ENCODE results near the gene HOXB8.

Gene HOXB8

GRCh38 chr17:48596000-48596734, 18.9 kb downstream of the HOXB8 start:
- FAIRE-seq, result no peak

GRCh38 chr17:48595278-48595999, 19.7 kb downstream of the HOXB8 start:
- no peak for FAIRE-seq

- FAIRE-seq, result no peak
Measured at GRCh38 chr17:48594538-48595277, 20.4 kb downstream of the HOXB8 start.

- FAIRE-seq, result no peak
Measured at GRCh38 chr17:48593840-48594537, 21.1 kb downstream of the HOXB8 start.

GRCh38 chr17:48593126-48593829, 21.8 kb downstream of the HOXB8 start, which contains the start of gene HOXB5:
Gene HOXB5, minus strand, starts transcription at chr17:48593779. Its CDS starts 97 bp downstream, at chr17:48593682.
- FAIRE-seq, result no peak

GRCh38 chr17:48592577-48592976, 22.5 kb downstream of the HOXB8 start:
- FAIRE-seq, result no peak

- no peak for FAIRE-seq
Measured at GRCh38 chr17:48592057-48592514, 23.0 kb downstream of the HOXB8 start.

GRCh38 chr17:48591255-48592056, 23.6 kb downstream of the HOXB8 start:
- FAIRE-seq, result no peak

- no peak for FAIRE-seq
Measured at GRCh38 chr17:48590607-48591161, 24.4 kb downstream of the HOXB8 start.

- FAIRE-seq, result peak; percentile 72
Measured at GRCh38 chr17:48589831-48590606, 25.1 kb downstream of the HOXB8 start, which contains the start of gene HOXB3. Gene HOXB3, minus strand, starts transcription at chr17:48590241. Its CDS starts 37,767 bp downstream, at chr17:48552474.

GRCh38 chr17:48589060-48589830, 25.8 kb downstream of the HOXB8 start:
- FAIRE-seq, result no peak

- no peak for FAIRE-seq
Measured at GRCh38 chr17:48588528-48588927, 26.6 kb downstream of the HOXB8 start.

GRCh38 chr17:48588074-48588415, 27.0 kb downstream of the HOXB8 start:
- no peak for FAIRE-seq

- FAIRE-seq, result peak; percentile 71
Measured at GRCh38 chr17:48587276-48588073, 27.6 kb downstream of the HOXB8 start.

GRCh38 chr17:48586355-48587258, 28.5 kb downstream of the HOXB8 start:
- FAIRE-seq, result no peak

GRCh38 chr17:48584223-48584741, 30.8 kb downstream of the HOXB8 start:
- no peak for FAIRE-seq

GRCh38 chr17:48583708-48584222, 31.3 kb downstream of the HOXB8 start:
- FAIRE-seq, result no peak
